Right lobe of liver (tissue), 4 donors: ENCODE data around the gene SKAP2.

ENCODE experiments used
- CTCF ChIP-seq, 4 donors: fragments of 200-600 bp in 3 of 4; fragments of 450-650 bp in 1 of 4; IDR thresholded peaks; one replicate each; pipeline versions ENCODE4 v1.5.1 to v1.8.0; 2016 to 2022; ENCODE audit warnings: antibody characterized with exemption in 4 of 4, mild to moderate bottlenecking in 2 of 4
- POLR2A ChIP-seq: fragments of 450-650 bp; IDR thresholded peaks from one replicate; pipeline ENCODE4 v1.6.1; 2017; ENCODE audit warnings: antibody characterized with exemption, mild to moderate bottlenecking
- donor health status: DM: no; HTN: no; CAD: no.
- donor health status: DM: no; HTN: no; CAD: no.
- donor health status: DM: no; HTN: yes; CAD: no.

- TF ChIP-seq CTCF (IDR thresholded peaks at IDR 0.05) = no peak
- TF ChIP-seq POLR2A = no peak
Observed at GRCh38 chr7:26777385-26777784, 87.0 kb downstream of the SKAP2 start.
